Suprapubic skin (tissue), 4 donors: ENCODE results near the gene PRKAG2. TPM values are rescaled to one million over a fixed set of nuclear protein-coding genes. Genes with fewer than 3 reads are reported as not detected.

Experiments
- DNase-seq, 2 donors: peaks; one replicate each; pipeline ENCODE4 v3.0.0-alpha.2; 2019; ENCODE audit warnings: low spot score in 2 of 2
- H3K27ac ChIP-seq: fragments of 200-600 bp; sonication (generic); one replicate; pipeline ENCODE4 v1.5.1; 2019
- H3K27me3 ChIP-seq: fragments of 200-600 bp; sonication (generic); one replicate; pipeline ENCODE4 v1.5.1; 2019
- H3K36me3 ChIP-seq: fragments of 200-600 bp; sonication (generic); one replicate; pipeline ENCODE4 v1.5.1; 2019
- H3K4me1 ChIP-seq: fragments of 200-600 bp; sonication (generic); one replicate; pipeline ENCODE4 v1.5.1; 2019
- H3K4me3 ChIP-seq: fragments of 200-600 bp; sonication (generic); one replicate; pipeline ENCODE4 v1.5.1; 2019; ENCODE audit warnings: mild to moderate bottlenecking
- H3K9me3 ChIP-seq: fragments of 200-600 bp; sonication (generic); one replicate; pipeline ENCODE4 v1.5.1; 2019
- EP300 ChIP-seq: sonication (generic); formaldehyde crosslinking; IDR thresholded peaks from one replicate; pipeline ENCODE4 v1.6.1; 2017; ENCODE audit warnings: antibody characterized with exemption
- POLR2A ChIP-seq, 2 donors: fragments of 450-650 bp; IDR thresholded peaks; one replicate each; pipeline ENCODE4 v1.6.1; 2017; ENCODE audit warnings: antibody characterized with exemption in 2 of 2, mild to moderate bottlenecking in 2 of 2, moderate library complexity in 2 of 2
- POLR2AphosphoS5 ChIP-seq, 3 donors: sonication (generic); formaldehyde crosslinking; IDR thresholded peaks; one replicate each; pipeline ENCODE4 v1.6.1; 2017; ENCODE audit warnings: antibody characterized with exemption in 3 of 3
- WGBS: methylation state at CpG from one replicate; pipeline ENCODE4 v1.1.5; 2018; 5-methylcytosine and 5-hydroxymethylcytosine counted together
- total RNA-seq, 4 donors: library from RNA; depleted of rRNA; stranded (reverse); fragments of >200 nt; gene quantifications; one replicate each; pipeline ENCODE4 v1.1.0, GENCODE V29; 2016
- TF ChIP-seq, protein P1 (sequence below), 2 donors: fragments of 200-600 bp in 1 of 2; fragments of 450-650 bp in 1 of 2; sonication (generic) in 1 of 2; IDR thresholded peaks; one replicate each; pipeline ENCODE4 v1.5.1; 2016 to 2019; ENCODE audit warnings: antibody characterized with exemption in 2 of 2, mild to moderate bottlenecking in 1 of 2, moderate library complexity in 1 of 2

Gene PRKAG2
- total RNA-seq, 4 donors from 2014 or later, result 16.5 to 40.0 (median 17.3) TPM

DNA sequence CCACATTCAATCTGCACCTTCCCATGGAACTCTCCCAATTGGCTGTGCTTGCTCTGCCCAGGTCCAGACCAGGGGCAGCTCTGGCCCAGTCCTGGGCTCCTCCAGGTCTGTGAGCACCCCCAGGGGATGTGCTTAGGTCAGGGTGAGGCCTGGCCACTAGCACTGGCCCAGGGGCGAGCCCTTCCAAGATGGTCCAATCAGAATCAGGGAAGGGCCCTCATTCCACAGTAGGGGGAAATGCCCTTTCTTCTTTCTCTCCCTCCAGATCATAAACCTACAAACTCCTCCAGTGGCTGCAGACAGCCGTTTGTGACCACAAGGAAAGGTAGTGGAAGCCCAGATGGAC, 157.0 kb downstream of the PRKAG2 start:
- no peaks in the 10 kb centered on the region for H3K36me3 ChIP-seq
- no peak for TF ChIP-seq EP300
- no peak for TF ChIP-seq POLR2A (IDR thresholded peaks at IDR 0.05)
- TF ChIP-seq, protein P1, sequence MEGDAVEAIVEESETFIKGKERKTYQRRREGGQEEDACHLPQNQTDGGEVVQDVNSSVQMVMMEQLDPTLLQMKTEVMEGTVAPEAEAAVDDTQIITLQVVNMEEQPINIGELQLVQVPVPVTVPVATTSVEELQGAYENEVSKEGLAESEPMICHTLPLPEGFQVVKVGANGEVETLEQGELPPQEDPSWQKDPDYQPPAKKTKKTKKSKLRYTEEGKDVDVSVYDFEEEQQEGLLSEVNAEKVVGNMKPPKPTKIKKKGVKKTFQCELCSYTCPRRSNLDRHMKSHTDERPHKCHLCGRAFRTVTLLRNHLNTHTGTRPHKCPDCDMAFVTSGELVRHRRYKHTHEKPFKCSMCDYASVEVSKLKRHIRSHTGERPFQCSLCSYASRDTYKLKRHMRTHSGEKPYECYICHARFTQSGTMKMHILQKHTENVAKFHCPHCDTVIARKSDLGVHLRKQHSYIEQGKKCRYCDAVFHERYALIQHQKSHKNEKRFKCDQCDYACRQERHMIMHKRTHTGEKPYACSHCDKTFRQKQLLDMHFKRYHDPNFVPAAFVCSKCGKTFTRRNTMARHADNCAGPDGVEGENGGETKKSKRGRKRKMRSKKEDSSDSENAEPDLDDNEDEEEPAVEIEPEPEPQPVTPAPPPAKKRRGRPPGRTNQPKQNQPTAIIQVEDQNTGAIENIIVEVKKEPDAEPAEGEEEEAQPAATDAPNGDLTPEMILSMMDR (IDR thresholded peaks at IDR 0.05), result no peak
- TF ChIP-seq POLR2AphosphoS5 (IDR thresholded peaks at IDR 0.05), result no peak
- no peaks in the 10 kb centered on the region for H3K4me1 ChIP-seq
- no peak for DNase-seq
- no peaks in the 10 kb centered on the region for H3K9me3 ChIP-seq
- no peak overlapping the region for H3K4me3 ChIP-seq
- H3K27ac ChIP-seq, result no peak overlapping the region
- WGBS, result 90% methylated on average over 2 of the region's 2 CpGs
- no peaks in the 10 kb centered on the region for H3K27me3 ChIP-seq

DNA sequence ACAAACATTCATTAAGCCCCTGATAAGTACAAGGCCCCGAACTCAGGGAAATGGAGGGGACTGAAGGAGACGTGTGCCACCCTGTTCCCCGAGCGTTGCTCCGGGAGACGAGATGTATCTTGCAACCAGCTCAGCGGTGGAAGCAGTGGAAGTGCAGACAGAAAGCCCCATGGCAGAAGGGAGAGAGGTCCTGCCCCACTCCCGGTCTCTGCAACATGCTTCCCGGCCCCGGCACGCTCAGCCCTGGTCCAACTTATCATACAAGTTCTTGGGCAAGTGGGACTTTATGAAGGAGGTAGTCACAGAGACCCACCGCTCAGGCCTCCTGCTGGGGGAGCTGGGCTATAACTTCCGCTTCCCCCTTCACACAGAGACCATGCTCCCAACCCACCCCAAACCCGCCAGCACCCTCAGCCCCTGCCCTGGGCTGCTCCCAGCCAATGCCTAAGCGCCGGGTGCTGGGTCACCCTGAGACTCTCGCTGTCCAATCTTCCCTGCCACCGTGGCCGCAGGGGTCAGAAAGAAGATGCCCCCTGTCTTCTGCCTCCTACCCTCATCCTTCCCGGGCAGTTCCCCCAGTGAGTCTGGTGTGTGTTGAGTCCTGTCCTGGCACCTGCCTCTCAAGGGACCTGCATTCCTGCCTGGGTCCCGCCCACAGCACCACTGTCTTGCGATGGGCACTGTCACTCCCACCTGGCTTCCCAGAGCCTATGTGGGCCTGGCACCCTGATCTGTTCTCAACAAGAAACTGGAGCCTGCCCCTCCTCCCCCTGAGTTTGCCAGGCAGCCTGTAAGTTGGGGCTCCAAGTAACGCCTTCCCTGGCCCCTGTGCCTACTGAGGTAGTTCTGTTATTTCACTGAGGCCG, 157.7 kb downstream of the PRKAG2 start:
- no peak for DNase-seq
- Histone ChIP-seq H3K36me3 (no peaks in the 10 kb centered on the region), H3K4me1 (no peaks in the 10 kb centered on the region), H3K27me3 (no peaks in the 10 kb centered on the region), H3K27ac (no peak overlapping the region), H3K9me3 (no peaks in the 10 kb centered on the region), H3K4me3 (no peak overlapping the region)
- WGBS, result 91% methylated on average over 23 of the region's 24 CpGs
- TF ChIP-seq POLR2AphosphoS5 (IDR thresholded peaks at IDR 0.05) (no peak), EP300 (no peak), POLR2A (IDR thresholded peaks at IDR 0.05) (no peak)
- TF ChIP-seq, protein P1 (IDR thresholded peaks at IDR 0.05), result no peak

DNA sequence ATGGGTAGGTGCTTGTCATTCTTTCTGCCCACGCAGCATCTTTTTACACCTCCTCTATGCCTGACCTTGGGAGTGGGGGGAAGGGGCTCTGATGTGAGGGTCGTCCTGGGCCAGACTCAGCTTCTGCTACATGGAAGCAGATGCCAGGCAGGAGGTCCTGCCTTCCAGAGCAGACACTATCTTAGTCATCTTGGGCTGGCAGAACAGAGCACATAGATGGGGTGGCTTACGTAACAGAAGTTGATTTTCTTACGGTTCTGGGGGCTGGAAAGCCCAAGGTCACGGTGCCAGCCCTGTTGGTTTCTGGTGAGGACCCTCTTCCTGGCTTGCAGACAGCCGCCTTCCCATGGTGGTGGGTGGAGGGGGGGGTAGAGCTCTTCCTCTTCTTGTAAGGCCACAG, 159.0 kb downstream of the PRKAG2 start:
- H3K4me1 ChIP-seq, result no peaks in the 10 kb centered on the region
- no peak overlapping the region for H3K27ac ChIP-seq
- no peaks in the 10 kb centered on the region for H3K36me3 ChIP-seq
- H3K9me3 ChIP-seq, result no peaks in the 10 kb centered on the region
- 91% methylated on average over 6 of the region's 6 CpGs for WGBS
- no peak overlapping the region for H3K4me3 ChIP-seq
- no peak for DNase-seq
- TF ChIP-seq, protein P1 (IDR thresholded peaks at IDR 0.05), result no peak
- no peak for TF ChIP-seq POLR2AphosphoS5 (IDR thresholded peaks at IDR 0.05)
- H3K27me3 ChIP-seq, result no peaks in the 10 kb centered on the region

DNA sequence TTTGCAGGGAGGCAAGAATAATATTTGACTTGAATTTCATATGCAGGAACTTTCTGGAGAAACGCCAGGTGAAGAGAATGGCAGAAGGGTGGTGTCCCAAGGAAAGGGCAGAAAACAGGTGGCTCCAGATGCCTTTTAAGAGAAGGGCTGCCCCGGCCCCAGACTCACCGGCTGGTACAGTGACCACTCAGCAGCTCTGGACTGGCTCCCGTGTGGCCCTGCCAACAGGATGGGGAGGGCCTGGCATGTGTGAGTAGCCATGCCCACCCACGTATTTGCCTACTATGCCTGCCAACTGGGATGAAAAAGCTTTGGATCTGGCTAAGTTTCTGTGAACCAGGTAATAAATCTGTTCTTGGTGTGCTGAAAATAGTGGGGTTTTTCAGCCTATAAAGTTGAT, 159.5 kb downstream of the PRKAG2 start:
- Histone ChIP-seq H3K36me3 (no peaks in the 10 kb centered on the region), H3K9me3 (no peaks in the 10 kb centered on the region), H3K4me3 (no peak overlapping the region), H3K27ac (no peak overlapping the region), H3K27me3 (no peaks in the 10 kb centered on the region), H3K4me1 (no peaks in the 10 kb centered on the region)
- WGBS, result 56% methylated on average over 4 of the region's 5 CpGs
- TF ChIP-seq, protein P1 (IDR thresholded peaks at IDR 0.05), result no peak
- no peak for TF ChIP-seq POLR2A (IDR thresholded peaks at IDR 0.05)
- TF ChIP-seq POLR2AphosphoS5 (IDR thresholded peaks at IDR 0.05), result no peak
- no peak for TF ChIP-seq EP300
- DNase-seq, result no peak

DNA sequence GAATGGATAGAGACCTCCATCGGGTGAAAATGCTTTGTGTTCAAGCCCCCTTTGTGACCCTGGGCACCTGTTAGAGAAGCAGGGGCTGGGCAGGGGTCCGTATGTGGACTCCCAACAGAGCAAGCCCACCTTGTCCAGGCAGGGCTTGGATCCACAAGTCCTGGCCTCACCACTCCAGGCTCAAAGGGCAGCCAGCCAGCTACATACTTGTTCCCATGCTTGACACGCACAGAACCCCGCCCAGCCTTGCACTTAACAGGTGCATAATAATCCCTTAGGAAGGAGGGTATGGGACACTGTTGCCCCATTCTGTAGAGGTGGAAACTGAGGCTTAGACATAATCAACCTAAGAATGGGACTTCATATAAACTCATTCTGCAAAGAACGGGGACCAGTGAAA, 160.6 kb downstream of the PRKAG2 start:
- Histone ChIP-seq H3K27ac (no peak overlapping the region), H3K36me3 (no peaks in the 10 kb centered on the region), H3K27me3 (no peaks in the 10 kb centered on the region), H3K4me1 (no peaks in the 10 kb centered on the region), H3K9me3 (no peaks in the 10 kb centered on the region), H3K4me3 (no peak overlapping the region)
- WGBS, result 72% methylated on average over 5 of the region's 5 CpGs
- no peak for DNase-seq
- TF ChIP-seq, protein P1 (IDR thresholded peaks at IDR 0.05), result no peak
- TF ChIP-seq POLR2A (IDR thresholded peaks at IDR 0.05), result no peak
- TF ChIP-seq POLR2AphosphoS5 (IDR thresholded peaks at IDR 0.05), result no peak
- no peak for TF ChIP-seq EP300
